Activated CD4-positive, alpha-beta T cell treated with anti-CD3 and anti-CD28 coated beads, Interleukin-2, amount 50 U/mL, for 16 hours (primary cell): ENCODE results near the gene KIAA0232.
"Not testable (repeated sequence)": the region's sequence is repeated elsewhere in the genome, so short reads cannot be mapped to it uniquely, and the experiment has no call there.

Source experiments
- DNase-seq: peaks from one replicate; pipeline ENCODE4 v3.0.0-alpha.2; 2020

KIAA0232 gene

GRCh38 chr4:6886886-6887285 lies 104.4 kb downstream of the KIAA0232 start:
- no peak for DNase-seq

- no peak for DNase-seq
Observed at GRCh38 chr4:6887591-6888371, 105.3 kb downstream of the KIAA0232 start.

DNA sequence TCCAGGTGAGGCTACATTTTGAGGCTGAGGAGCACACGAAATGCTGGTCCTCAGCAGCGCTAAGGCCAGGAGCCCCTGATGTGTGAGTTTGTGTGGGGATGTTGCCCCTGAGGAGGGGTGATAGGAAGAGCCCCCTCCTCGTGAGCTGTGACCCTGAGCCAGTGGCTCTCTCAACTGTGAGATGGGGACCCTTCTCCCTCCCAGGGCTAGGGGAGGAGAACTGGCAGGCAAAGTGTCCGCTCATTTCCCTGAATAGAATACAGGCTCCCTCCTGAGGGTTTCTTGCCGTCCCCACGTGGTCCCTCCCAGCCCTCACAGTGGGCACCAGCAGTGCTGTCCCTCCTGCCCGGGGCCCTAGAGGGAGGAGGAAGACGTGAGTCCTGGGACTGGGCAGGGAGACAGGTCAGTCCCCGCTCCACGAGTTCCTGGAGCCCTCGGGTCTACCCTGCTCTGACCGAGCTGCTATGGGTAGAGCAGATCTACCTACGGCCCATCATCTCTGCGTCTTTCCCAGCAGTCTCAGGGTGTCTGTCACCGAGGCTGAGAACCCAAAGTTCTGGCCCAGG lies 106.1 kb downstream of the KIAA0232 start:
- DNase-seq, result no peak

- no peak for DNase-seq
Observed at GRCh38 chr4:6889101-6889735, 106.7 kb downstream of the KIAA0232 start.

GRCh38 chr4:6889736-6890324 lies 107.3 kb downstream of the KIAA0232 start:
- no peak for DNase-seq

DNA sequence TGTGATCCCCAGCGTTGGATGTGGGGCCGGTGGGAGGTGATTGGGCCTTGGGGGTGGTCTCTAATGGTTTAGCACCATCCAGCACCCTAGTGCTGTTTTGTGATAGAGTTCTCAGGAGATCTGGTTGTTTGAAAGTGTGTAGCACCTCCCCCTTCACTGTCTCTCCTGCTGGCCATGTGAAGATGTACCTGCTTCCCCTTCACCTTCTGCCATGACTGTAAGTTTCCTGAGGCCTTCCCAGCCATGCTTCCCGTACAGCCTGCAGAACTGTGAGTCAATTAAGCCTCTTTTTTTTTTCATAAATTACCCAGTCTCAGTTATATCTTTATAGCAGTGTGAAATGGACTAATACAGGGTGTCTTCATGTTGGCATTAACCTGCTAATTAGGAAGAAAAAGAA lies 107.8 kb downstream of the KIAA0232 start:
- DNase-seq, result no peak

- DNase-seq, result not testable (repeated sequence)
Observed at GRCh38 chr4:6890971-6891370, 108.4 kb downstream of the KIAA0232 start.

DNA sequence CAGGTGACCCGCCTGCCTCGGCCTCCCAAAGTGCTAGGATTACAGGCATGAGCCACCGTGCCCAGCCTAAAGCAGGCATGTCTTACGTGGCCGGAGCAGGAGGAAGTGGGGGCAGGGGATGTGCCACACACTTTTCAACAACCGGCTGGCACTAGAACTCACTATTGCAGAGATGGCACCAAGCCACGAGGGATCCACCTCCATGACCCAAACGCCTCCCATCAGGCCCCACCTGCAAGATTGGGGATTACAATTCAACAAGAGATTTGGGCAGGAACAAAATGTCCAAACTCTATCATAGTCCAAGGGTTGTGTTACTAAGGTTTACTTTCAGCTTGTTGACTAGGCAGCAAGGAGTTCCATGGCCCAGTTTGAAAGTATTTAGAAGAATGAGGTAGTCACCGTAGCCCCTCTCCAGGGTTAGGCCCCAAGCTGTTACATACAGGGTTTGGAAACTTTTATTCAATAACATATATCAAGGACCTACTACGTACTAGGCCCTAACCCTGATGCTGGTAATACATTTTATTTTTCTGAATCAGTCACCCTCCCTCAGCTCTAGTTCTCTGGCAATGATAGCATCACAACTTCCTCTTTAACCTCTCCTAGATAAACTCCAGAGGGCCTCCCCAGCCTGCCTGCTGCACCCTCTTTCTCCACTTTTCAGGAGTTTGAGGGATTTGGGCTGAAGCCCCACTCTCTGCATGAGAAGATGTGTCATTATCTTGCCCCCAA lies 109.1 kb downstream of the KIAA0232 start:
- DNase-seq, result no peak

DNA sequence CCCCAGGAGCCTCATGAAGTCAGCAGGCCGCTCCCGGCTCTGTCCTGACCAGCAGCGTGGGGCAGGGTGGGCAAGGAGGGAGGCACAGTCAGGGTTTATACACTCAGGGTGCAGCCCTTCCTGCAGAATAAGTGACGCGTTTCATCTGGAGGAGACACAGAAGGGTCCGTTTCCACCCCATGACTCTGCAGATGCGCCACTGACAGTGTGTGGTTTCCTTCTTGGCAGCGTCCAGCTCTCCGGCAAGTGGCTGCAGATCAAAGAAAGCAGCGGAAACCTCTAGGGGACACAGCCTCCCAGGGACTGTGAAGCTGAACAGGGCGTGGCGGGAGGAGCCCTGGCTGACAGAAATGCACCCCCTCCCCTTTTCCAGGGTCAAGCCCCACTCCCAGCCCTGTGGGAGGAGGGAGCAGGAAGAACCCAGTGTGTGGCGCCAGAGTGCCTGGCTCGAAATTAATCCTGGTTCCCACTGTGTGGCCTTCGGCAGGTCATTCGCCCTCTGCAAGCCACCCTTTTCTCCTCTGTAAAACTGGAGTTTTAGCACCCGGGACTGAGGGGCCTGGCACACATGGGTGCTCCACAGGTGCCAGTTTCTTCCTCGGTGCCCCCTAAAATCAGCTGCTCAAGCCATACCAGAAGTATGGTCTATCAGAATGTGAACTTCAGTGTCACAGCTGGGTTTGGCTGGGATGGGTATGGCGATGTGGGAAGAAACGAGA lies 109.8 kb downstream of the KIAA0232 start:
- DNase-seq, result peak; percentile 69

- no peak for DNase-seq
Observed at GRCh38 chr4:6892909-6893202, 110.3 kb downstream of the KIAA0232 start.

- DNase-seq, result no peak
Observed at GRCh38 chr4:6893449-6894085, 111.0 kb downstream of the KIAA0232 start.

DNA sequence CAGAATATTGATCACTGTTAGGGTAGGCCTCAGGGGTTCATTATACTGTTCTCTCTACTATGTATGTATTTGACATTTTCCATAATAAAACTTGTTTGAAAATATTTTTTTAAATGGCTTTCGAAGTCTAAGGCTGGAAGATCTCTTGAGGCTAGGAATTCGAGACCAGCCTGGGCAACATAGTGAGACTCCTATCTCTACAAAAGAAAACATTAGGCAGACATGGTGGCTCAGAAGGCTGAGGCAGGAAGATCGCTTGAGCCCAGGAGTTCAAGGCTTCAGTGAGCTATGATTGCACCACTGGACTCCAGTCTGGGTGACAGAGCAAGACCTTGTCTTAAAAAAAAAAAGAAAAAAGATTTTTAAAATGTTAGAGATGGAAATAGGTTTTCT lies 111.6 kb downstream of the KIAA0232 start:
- no peak for DNase-seq

- no peak for DNase-seq
Observed at GRCh38 chr4:6894528-6895498, 112.3 kb downstream of the KIAA0232 start.

DNA sequence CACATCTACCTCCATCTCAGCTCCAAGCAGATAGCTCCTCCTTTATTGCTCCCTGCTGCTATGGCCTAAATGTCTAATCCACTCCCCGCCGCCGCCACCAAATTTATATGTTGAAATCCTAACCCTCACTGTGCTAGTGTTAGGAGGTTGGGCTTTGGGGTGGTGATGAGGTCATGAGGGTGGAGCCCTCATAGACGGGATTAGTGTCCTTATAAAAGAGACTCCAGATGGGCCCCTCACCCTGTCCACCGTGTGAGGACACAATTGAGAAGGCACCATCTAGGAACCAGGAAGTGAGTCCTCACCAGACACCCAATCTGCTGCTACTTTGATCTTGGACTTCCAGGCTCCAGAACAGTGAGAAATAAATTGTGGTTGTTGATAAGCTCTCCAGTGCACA lies 113.5 kb downstream of the KIAA0232 start:
- no peak for DNase-seq

DNA sequence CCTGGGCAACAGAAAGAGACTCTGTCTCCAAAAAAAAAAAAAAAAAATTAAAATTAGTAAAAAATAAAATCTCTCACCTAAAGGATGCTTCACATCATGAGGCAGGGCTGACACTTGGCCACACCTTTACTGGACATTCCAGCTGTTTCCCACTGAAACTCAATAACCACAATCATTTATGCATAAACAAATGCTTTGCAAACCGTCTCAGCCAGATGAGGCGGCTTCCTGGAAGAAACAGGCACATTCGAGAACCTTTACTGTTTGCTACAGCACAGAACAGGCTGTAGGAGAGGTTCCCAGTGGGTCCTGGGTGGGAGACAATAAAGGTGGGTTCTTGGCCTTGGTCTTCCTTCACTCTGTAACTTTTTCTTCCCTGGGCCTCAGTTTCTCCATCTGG lies 116.2 kb downstream of the KIAA0232 start:
- DNase-seq, result peak; percentile 60

DNA sequence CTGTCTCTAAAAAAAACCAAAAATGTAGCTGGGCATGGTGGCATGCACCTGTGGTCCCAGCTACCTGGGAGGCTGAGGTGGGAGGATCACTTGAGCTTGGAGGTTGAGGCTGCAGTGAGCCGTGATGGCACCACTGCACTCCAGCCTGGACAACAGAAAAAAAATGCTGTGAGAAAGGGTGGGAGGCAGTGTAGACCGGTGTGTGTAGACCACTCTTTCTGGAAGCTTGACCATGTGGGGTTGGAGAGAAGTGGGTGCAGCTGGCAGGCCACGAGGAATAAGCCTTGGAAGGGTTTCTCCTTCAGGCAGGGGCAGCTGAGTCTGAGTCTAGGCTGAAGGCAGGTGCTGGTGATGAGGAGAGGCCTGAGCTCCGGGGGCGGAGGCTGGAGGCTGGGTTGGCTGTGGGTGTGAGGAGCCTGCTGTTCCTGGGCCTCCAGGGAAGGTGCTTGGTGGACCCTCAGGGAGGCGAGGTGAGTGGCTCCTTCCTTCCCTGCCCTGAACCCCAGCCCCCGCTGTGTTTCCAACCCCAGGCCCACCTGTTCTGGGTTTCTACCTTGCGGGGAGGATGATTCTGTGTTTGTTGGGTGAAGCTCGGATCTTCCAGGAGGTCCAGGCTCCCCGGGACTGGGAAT lies 117.8 kb downstream of the KIAA0232 start:
- DNase-seq, result no peak

- no peak for DNase-seq
Observed at GRCh38 chr4:6900956-6901355, 118.4 kb downstream of the KIAA0232 start.

GRCh38 chr4:6901669-6902317 lies 119.3 kb downstream of the KIAA0232 start:
- DNase-seq, result no peak

DNA sequence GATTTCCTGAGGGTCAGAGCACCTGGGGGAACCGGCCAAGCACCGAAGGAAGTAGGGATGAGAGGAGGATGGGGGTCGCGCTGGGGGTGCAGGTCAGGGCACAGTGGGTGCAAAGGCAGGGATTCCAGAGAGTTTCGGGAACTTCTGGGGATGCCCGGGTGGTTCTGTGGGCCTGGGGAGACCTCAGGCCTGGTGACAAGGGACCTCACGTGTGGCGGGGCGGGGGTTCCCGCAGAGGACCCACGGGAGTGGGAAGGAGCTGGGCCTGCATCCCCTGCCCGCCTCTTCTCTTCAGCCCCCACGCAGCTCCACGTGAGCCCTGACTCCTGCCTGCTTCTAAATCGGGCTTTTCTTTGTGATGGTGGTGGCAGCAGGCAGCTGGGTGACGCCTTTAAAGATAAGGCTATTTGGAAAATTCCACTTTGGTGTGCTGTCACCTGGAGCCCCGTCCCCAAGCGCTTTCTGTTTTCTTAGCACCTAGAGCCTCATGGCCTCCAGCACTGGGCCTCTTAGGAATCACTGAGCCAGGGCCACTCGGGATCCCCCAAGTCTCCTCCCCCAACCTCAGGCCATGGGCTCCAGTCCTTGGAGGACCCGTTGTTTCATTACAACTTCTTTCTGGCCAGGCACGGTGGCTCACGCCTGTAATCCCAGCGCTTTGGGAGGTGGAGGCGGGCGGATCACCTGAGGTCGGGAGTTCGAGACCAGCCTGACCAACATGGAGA lies 120.0 kb downstream of the KIAA0232 start:
- DNase-seq, result no peak
